Muscle of back (tissue), 11 donors: ENCODE data around the gene ANXA2R. TPM values are rescaled to one million over a fixed set of nuclear protein-coding genes. Genes with fewer than 3 reads are reported as not detected.

Source experiments
- DNase-seq, 3 donors: peaks; one replicate each; pipeline versions ENCODE4 v3.0.0 to v3.0.0-alpha.2; 2013
- polyA plus RNA-seq, 10 donors: library from polyadenylated mRNA; unstranded; fragments of 120-200 nt; gene quantifications; one replicate each; pipeline ENCODE4 v1.2.1, GENCODE V29; 2013; ENCODE audit not compliant: insufficient read length in 10 of 10

The ANXA2R gene
- polyA plus RNA-seq, 10 donors = 0.64 to 2.5 (median 1.0) TPM

DNA sequence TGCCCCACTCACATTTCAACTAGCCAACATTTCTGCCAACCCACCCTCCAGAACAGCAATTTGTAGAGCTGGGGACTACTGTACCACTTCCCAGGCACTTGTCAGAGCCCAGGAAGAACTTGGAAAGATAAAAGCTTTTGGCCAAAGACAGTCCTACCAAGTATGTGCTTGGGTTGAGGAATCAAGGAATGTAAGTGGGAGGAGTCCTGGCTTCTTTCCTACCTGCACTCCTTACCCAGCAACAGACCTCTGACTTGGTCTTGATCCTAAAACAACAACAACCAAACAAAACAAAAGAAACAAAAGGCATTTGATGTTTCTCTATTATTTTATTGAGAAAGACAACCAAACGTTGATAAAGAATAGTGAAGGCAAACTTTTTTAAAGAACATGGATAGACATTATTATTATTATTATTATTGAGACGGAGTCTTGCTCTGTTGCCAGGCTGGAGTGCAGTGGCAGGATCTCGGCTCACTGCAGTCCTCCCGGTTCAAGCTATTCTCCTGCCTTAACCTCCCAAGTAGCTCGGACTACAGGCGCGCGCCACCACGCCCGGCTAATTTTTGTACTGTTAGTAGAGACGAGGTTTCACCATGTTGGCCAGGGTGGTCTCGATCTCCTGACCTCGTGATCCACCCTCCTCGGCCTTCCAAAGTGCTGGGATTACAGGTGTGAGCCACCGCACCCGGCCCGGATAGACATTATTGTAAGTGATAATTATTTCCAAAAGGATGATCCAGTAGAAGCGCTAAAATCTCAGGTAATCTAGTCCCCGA is 33.5 kb downstream of the ANXA2R start:
- no peak for DNase-seq

GRCh38 chr5:43005031-43005430 is 35.1 kb downstream of the ANXA2R start:
- no peak for DNase-seq

- DNase-seq = no peak
Measured at GRCh38 chr5:43001748-43002147, 38.4 kb downstream of the ANXA2R start.

- DNase-seq = no peak
Measured at GRCh38 chr5:43000914-43001313, 39.2 kb downstream of the ANXA2R start.

GRCh38 chr5:43000111-43000840 is 39.8 kb downstream of the ANXA2R start:
- DNase-seq = no peak

DNA sequence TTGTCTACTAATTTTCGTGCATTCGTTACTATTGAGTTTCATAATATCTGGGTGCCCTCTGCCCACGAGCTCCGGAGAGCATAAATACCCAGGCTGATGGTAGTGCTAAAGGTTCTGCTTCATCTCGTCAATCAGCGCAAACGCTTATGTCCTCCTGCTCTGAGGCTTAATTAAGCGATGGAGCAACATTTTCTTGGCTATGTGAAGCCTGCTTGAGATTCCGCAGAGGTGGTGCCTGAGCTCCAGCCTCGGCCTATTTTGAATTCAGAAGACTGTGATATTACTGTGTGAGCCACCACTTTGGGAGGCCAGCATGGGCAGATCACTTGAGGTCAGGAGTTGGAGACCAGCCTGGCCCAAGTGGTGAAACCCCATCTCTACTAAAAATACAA is 44.8 kb downstream of the ANXA2R start:
- DNase-seq = no peak

DNA sequence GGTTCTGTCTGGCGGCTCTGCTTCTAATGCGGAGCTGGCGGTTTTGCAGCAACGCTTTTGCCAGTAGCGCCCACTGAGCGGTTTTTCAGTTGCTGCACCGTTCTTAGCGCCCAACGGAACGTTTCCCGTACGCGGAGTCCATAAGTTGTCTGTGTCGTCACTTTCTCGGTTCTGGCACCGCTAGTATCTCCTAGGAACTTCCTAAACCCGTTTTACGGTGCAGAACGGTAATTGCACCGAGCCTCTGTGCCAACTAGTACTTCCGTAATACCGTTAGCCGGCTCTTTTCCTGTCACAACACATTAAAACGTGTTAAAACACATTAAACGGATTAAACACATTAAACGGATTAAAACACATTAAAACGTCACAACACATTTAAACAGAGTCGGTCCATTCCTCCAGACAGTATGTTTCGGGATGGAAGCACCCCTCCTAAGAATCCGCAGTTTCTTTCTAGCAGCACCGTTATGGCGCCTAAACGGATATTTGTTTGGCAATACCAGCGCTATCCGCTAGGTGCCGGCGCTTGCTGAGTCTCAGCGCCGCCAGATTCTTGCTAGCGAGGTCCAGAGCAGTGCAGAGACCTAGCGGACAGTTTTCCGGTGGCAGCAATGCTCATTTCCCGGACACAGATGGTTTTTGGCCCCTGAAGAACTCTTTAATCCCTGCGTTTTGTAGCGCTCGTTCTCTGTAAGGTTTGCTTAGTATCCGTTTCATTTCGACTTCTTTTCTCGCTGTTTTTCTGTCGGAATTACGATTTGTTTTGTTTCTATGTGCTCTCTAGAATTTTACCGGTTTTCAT is 45.4 kb downstream of the ANXA2R start:
- peak; percentile 90 to 95 (median 90) for DNase-seq

- no peak for DNase-seq
Measured at GRCh38 chr5:42994246-42994554, 45.9 kb downstream of the ANXA2R start.

DNA sequence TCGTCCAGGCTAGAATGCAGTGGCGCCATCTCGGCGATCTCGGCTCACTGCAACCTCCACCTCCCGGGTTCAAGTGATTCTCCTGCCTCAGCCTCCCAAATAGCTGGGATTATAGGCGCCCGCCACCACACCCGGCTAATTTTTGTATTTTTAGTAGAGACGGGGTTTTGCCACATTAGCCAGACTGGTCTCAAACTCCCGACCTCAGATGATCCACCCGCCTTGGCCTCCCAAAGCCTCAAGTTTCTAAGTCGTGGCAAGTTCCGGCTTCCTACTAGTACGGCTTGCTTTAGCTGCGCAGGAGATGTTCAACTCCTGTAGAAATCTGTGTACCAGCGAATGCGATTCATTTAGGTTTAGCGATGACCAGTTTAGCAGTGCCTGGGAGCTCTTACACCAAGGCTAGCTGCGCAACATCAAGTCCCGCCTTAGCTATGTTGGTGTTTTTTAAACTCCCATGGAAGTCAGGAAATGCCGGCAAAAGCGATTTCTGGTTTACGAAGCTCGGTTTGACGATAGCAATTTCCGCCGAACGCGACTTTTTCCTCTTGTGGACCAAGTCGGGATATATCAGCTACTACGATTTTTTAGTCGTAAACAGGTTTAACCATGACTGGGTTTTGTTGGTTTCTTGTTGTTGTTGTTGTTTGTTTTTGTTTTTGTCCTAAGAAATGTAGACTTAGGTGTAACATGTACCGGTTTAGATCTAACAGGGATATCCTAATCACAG is 46.4 kb downstream of the ANXA2R start:
- DNase-seq = peak in 2 of 3 donors; percentile 45 to 80

- peak in 2 of 3 donors; percentile 64 to 86 for DNase-seq
Measured at GRCh38 chr5:42992088-42992879, 47.8 kb downstream of the ANXA2R start.

- no peak for DNase-seq
Measured at GRCh38 chr5:42991404-42992087, 48.6 kb downstream of the ANXA2R start.

DNA sequence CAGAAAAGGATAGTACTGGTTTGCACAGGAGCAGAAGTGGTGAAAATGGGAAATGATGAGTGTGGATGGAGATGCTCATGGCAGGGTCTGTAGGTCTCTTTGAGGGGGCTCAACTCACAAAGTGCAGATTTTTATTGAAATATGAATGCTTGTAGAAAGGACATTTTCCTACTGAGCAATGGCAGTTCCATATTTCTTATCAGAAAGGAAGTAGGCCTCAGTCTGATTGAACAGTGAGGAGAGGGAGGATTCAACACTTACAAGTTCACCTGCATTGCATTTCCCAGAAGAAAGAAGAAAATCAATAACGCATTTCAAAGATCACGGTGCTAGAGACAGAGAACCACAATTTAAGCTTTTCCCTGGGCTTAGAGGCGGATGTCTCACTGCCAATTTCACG is 49.2 kb downstream of the ANXA2R start:
- DNase-seq = no peak

Other genes with a start within 250 kb of the ANXA2R start
- 100 to 1,000 TPM; 101 to 177 (median 145) TPM for gene SELENOP, start 228.4 kb downstream of the ANXA2R start, polyA plus RNA-seq
- 10 to 100 TPM; 29.8 to 45.5 (median 37.5) TPM for gene ZNF131, start 80.6 kb upstream of the ANXA2R start, polyA plus RNA-seq
- gene NIM1K, start 151.9 kb upstream of the ANXA2R start, polyA plus RNA-seq = under 1 TPM; 0.25 to 0.97 (median 0.47) TPM